GM21381 (cell line): ENCODE data around the gene HIBCH.

Source experiments
- ATAC-seq: cut with Tn5 transposase; IDR thresholded peaks from one replicate; pipeline ENCODE4 v1.9.1; 2021; ENCODE audit warnings: mild to moderate bottlenecking, moderate library complexity; ENCODE audit not compliant: unreplicated experiment

Gene HIBCH

GRCh38 chr2:190199109-190199508 is 120.5 kb downstream of the HIBCH start:
- ATAC-seq = no peak

GRCh38 chr2:190197143-190197720 is 122.4 kb downstream of the HIBCH start:
- ATAC-seq = no peak

- no peak for ATAC-seq
Measured at GRCh38 chr2:190190507-190191162, 129.0 kb downstream of the HIBCH start.

- no peak for ATAC-seq
Measured at GRCh38 chr2:190188289-190188688, 131.3 kb downstream of the HIBCH start.

- ATAC-seq = no peak
Measured at GRCh38 chr2:190186238-190186637, 133.4 kb downstream of the HIBCH start.

- ATAC-seq = no peak
Measured at GRCh38 chr2:190185380-190185779, 134.2 kb downstream of the HIBCH start.

- no peak for ATAC-seq
Measured at GRCh38 chr2:190184460-190184859, 135.2 kb downstream of the HIBCH start.

- no peak for ATAC-seq
Measured at GRCh38 chr2:190183539-190183938, 136.1 kb downstream of the HIBCH start.

- no peak for ATAC-seq
Measured at GRCh38 chr2:190182071-190182524, 137.5 kb downstream of the HIBCH start.

- no peak for ATAC-seq
Measured at GRCh38 chr2:190181123-190181669, 138.4 kb downstream of the HIBCH start.

- peak; percentile 89 for ATAC-seq
Measured at GRCh38 chr2:190180313-190181122, 139.1 kb downstream of the HIBCH start.

- no peak for ATAC-seq
Measured at GRCh38 chr2:190179754-190180312, 139.8 kb downstream of the HIBCH start.

GRCh38 chr2:190178066-190178722 is 141.4 kb downstream of the HIBCH start:
- ATAC-seq = no peak

GRCh38 chr2:190177249-190178040 is 142.2 kb downstream of the HIBCH start:
- ATAC-seq = no peak

- no peak for ATAC-seq
Measured at GRCh38 chr2:190173392-190173791, 146.2 kb downstream of the HIBCH start.

GRCh38 chr2:190170673-190171072 is 149.0 kb downstream of the HIBCH start:
- no peak for ATAC-seq

GRCh38 chr2:190169221-190170072 is 150.2 kb downstream of the HIBCH start:
- no peak for ATAC-seq

- ATAC-seq = no peak
Measured at GRCh38 chr2:190167702-190168101, 151.9 kb downstream of the HIBCH start.

GRCh38 chr2:190165491-190165890 is 154.1 kb downstream of the HIBCH start:
- no peak for ATAC-seq
